Measurements from ENCODE around the gene ATL1.

The ATL1 gene

Small RNA genes within 50 kb of the gene (small RNA-seq; reads per million reads assigned to genes)
- 0 to 0.09 reads per million in 2 experiments for gene RN7SL452P
- gene SNRPGP1 = 0 reads per million in 2 experiments
